Endometrial microvascular endothelial cells (primary cell): ENCODE data around the gene PRDX6. TPM values are rescaled to one million over a fixed set of nuclear protein-coding genes. Genes with fewer than 3 reads are reported as not detected.

Experiments
- in situ Hi-C: cut with HindIII; loops from 2 replicates; pipeline ENCODE4 v1.10.0; 2017; ENCODE audit warnings: low sequenced_read_pairs, low pct_unique_long_range_greater_than_20kb; ENCODE audit errors: inconsistent ontology term
- total RNA-seq: library from RNA; depleted of rRNA; stranded (reverse); fragments of >200 nt; gene quantifications from one replicate; pipeline ENCODE4 v1.2.3, GENCODE V29; 2015; ENCODE audit errors: inconsistent ontology term

PRDX6 gene
- total RNA-seq, 1 donor from 2014 or later, result 289 TPM

GRCh38 chr1:173529106-173529505 lies 52.0 kb downstream of the PRDX6 start:
- in situ Hi-C loops, result no loop called here

GRCh38 chr1:173530795-173531693 lies 53.9 kb downstream of the PRDX6 start:
- in situ Hi-C loops, result no loop called here

GRCh38 chr1:173532237-173532636 lies 55.1 kb downstream of the PRDX6 start:
- in situ Hi-C loops, result no loop called here

- in situ Hi-C loops, result no loop called here
Observed at GRCh38 chr1:173536223-173536622, 59.1 kb downstream of the PRDX6 start.

Other genes starting within 250 kb of the PRDX6 start
- not detected for gene SLC9C2, start 125.7 kb downstream of the PRDX6 start, total RNA-seq
- gene TEX50, start 158.0 kb downstream of the PRDX6 start, total RNA-seq, result not detected
- not detected for gene ANKRD45, start 192.5 kb downstream of the PRDX6 start, total RNA-seq
- 18.2 TPM for gene KLHL20, start 237.6 kb downstream of the PRDX6 start, total RNA-seq